Neural cell (in vitro differentiated cells): ENCODE data around the gene IREB2. TPM values are rescaled to one million over a fixed set of nuclear protein-coding genes. Genes with fewer than 3 reads are reported as not detected.

Experiments
- H2AFZ ChIP-seq: fragments of 200-600, 300-800 bp; sonication (generic), shearing (Covaris generic); 2 replicates; pipeline ENCODE4 v1.6.0; 2014; ENCODE audit warnings: low read depth, mild to moderate bottlenecking, antibody characterized with exemption, low read length, moderate library complexity
- H3F3A ChIP-seq: fragments of 200-600 bp; shearing (Covaris generic); 2 replicates; pipeline ENCODE4 v1.6.1; 2016; ENCODE audit warnings: mild to moderate bottlenecking, moderate library complexity, mixed read lengths, antibody characterized with exemption, low read length; ENCODE audit not compliant: insufficient read depth, poor library complexity, severe bottlenecking
- H3K27ac ChIP-seq: fragments of 200-600, 300-800 bp; sonication (generic), shearing (Covaris generic); 2 replicates; pipeline ENCODE4 v1.5.1; 2014; ENCODE audit warnings: mild to moderate bottlenecking, low read length, moderate library complexity
- H3K27me3 ChIP-seq: fragments of 300-800, 200-600 bp; sonication (generic), shearing (Covaris generic); 2 replicates; pipeline ENCODE4 v1.6.0; 2014; ENCODE audit warnings: mild to moderate bottlenecking, low read depth, low read length, moderate library complexity; ENCODE audit not compliant: insufficient read depth
- H3K36me3 ChIP-seq: fragments of 300-800, 200-600 bp; sonication (generic), shearing (Covaris generic); 2 replicates; pipeline ENCODE4 v1.5.1; 2014; ENCODE audit warnings: mild to moderate bottlenecking, antibody characterized with exemption, low read length, moderate library complexity; ENCODE audit not compliant: insufficient read depth
- H3K4me2 ChIP-seq: fragments of 300-800, 200-600 bp; sonication (generic), shearing (Covaris generic); 2 replicates; pipeline ENCODE4 v1.6.0; 2014; ENCODE audit warnings: mild to moderate bottlenecking, low read length
- H3K4me3 ChIP-seq: fragments of 300-800, 200-600 bp; sonication (generic), shearing (Covaris generic); 2 replicates; pipeline ENCODE4 v1.5.1; 2014; ENCODE audit warnings: mild to moderate bottlenecking, low read length, moderate library complexity
- H3K79me2 ChIP-seq: fragments of 200-600 bp; shearing (Covaris generic); replicated peaks from 2 replicates; pipeline ENCODE4 v1.6.0; 2014; ENCODE audit warnings: mild to moderate bottlenecking, low read length, moderate library complexity; ENCODE audit not compliant: insufficient read depth
- H3K9ac ChIP-seq: fragments of 300-800, 200-600 bp; sonication (generic), shearing (Covaris generic); 2 replicates; pipeline ENCODE4 v1.6.1; 2016; ENCODE audit warnings: mild to moderate bottlenecking, low read length, mixed read lengths
- H3K9me2 ChIP-seq: fragments of 200-600 bp; shearing (Covaris generic); 2 replicates; pipeline ENCODE4 v1.6.1; 2016; ENCODE audit warnings: mild to moderate bottlenecking, low read length, mixed read lengths; ENCODE audit not compliant: insufficient read depth
- H3K9me3 ChIP-seq: fragments of 200-600, 300-800 bp; sonication (generic), shearing (Covaris generic); 2 replicates; pipeline ENCODE4 v1.6.1; 2016; ENCODE audit warnings: mild to moderate bottlenecking, mixed run types, low read length, moderate library complexity, mixed read lengths
- H4K20me1 ChIP-seq: fragments of 200-600 bp; shearing (Covaris generic); 2 replicates; pipeline ENCODE4 v1.6.1; 2016; ENCODE audit warnings: mild to moderate bottlenecking, mixed run types; ENCODE audit not compliant: insufficient read depth
- CTCF ChIP-seq: fragments of 450-650 bp; IDR thresholded peaks from 2 replicates; pipeline ENCODE4 v1.5.1; 2014; ENCODE audit warnings: antibody characterized with exemption, mild to moderate bottlenecking, moderate library complexity; ENCODE audit not compliant: poor library complexity, severe bottlenecking
- EP300 ChIP-seq: fragments of 450-650 bp; conservative IDR thresholded peaks from 2 replicates; pipeline ENCODE4 v1.6.1; 2014; ENCODE audit warnings: antibody characterized with exemption, mild to moderate bottlenecking, moderate library complexity; ENCODE audit not compliant: poor library complexity, severe bottlenecking
- EZH2 ChIP-seq: fragments of 200-600, 300-800 bp; shearing (Covaris generic), sonication (generic); IDR thresholded peaks from 2 replicates; pipeline ENCODE4 v1.6.1; 2014; ENCODE audit warnings: antibody characterized with exemption, low read length, borderline replicate concordance, mild to moderate bottlenecking; ENCODE audit not compliant: insufficient read depth, poor library complexity, severe bottlenecking
- MXI1 ChIP-seq: fragments of 450-650 bp; conservative IDR thresholded peaks from 2 replicates; pipeline ENCODE4 v1.6.1; 2014; ENCODE audit warnings: antibody characterized with exemption, mild to moderate bottlenecking; ENCODE audit not compliant: poor library complexity, severe bottlenecking
- RAD21 ChIP-seq: fragments of 450-650 bp; conservative IDR thresholded peaks from 2 replicates; pipeline ENCODE4 v1.6.1; 2014; ENCODE audit warnings: antibody characterized with exemption, mild to moderate bottlenecking, moderate library complexity
- REST ChIP-seq: IDR thresholded peaks from 2 replicates; pipeline ENCODE4 v1.6.1; 2012; ENCODE audit warnings: borderline replicate concordance
- SMC3 ChIP-seq: fragments of 450-650 bp; conservative IDR thresholded peaks from 2 replicates; pipeline ENCODE4 v1.6.1; 2014; ENCODE audit warnings: antibody characterized with exemption, mild to moderate bottlenecking, moderate library complexity; ENCODE audit not compliant: poor library complexity
- TAF1 ChIP-seq: IDR thresholded peaks from 2 replicates; pipeline ENCODE4 v1.6.1; 2012; ENCODE audit warnings: low read depth
- polyA plus RNA-seq: library from polyadenylated mRNA; depleted of rRNA; stranded (reverse); fragments of >200 nt; gene quantifications from 2 replicates; pipeline ENCODE4 v1.2.3, GENCODE V29; 2014

The IREB2 gene
- polyA plus RNA-seq, 1 donor from 2014 or later, result 45.5 TPM

GRCh38 chr15:78481917-78482316 is 43.9 kb downstream of the IREB2 start:
- Histone ChIP-seq H3K27ac (no peak overlapping the region), H2AFZ (no peak overlapping the region), H3K9me2 (no peaks in the 10 kb centered on the region), H3K4me2 (no peak overlapping the region), H3K36me3 (peaks cover 5% of the 10 kb centered on the region), H3K79me2 (no peaks in the 10 kb centered on the region), H3K27me3 (no peaks in the 10 kb centered on the region), H4K20me1 (no peaks in the 10 kb centered on the region), H3K9me3 (no peaks in the 10 kb centered on the region), H3F3A (no peaks in the 10 kb centered on the region), H3K9ac (no peak overlapping the region), H3K4me3 (no peak overlapping the region)
- TF ChIP-seq MXI1 (no peak), EP300 (no peak), RAD21 (no peak), CTCF (no peak), REST (no peak), EZH2 (no peak)

GRCh38 chr15:78492872-78493271 is 54.9 kb downstream of the IREB2 start:
- Histone ChIP-seq H3K9me3 (no peaks in the 10 kb centered on the region), H4K20me1 (no peaks in the 10 kb centered on the region), H3K27me3 (no peaks in the 10 kb centered on the region), H3K4me2 (no peak overlapping the region), H2AFZ (no peak overlapping the region), H3K4me3 (no peak overlapping the region), H3K36me3 (no peaks in the 10 kb centered on the region), H3K9me2 (no peaks in the 10 kb centered on the region), H3K9ac (no peak overlapping the region), H3K79me2 (no peaks in the 10 kb centered on the region), H3K27ac (no peak overlapping the region), H3F3A (no peaks in the 10 kb centered on the region)
- no peak for TF ChIP-seq MXI1
- no peak for TF ChIP-seq SMC3
- TF ChIP-seq EP300, result no peak
- no peak for TF ChIP-seq REST
- no peak for TF ChIP-seq EZH2
- no peak for TF ChIP-seq TAF1
